ENCODE measurements around the gene SKOR1. TPM values are rescaled to one million over a fixed set of nuclear protein-coding genes. Genes with fewer than 3 reads are reported as not detected.

Gene SKOR1
- total and polyA plus RNA-seq, 2 of the 13 experiments (the other 11 are each of a cell fraction or from before 2014, with no cell fraction given) = 0.09 to 0.11 TPM

DNA sequence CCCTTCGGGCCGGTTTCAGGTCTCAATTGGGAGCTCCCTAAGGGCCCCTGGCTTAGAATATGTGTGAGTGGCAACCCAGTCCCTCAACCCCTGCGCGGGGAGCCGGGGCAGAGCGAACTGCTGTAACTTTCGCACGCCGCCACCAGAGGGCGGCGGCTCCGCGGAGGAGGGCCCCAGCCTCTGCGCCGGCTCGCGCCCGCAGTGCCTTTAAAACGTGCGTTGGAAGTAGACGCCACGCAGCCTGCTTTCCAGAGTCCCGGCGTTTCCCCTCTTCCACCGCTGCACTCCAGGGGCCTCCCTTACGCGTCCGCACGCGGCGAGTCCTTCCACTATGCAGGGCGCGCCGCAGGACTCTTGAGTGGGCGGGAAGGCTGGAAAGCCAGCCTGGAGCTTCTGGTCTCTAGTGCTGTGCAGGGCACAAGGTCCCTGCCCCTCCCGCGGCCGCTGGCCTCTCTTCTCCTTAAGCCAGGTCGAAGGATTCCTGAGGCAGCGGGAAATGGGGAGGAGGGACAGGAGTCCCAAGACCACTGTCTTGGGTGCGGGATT lies 38.2 kb downstream of the SKOR1 start (continued):
- TF ChIP-seq, protein P1, sequence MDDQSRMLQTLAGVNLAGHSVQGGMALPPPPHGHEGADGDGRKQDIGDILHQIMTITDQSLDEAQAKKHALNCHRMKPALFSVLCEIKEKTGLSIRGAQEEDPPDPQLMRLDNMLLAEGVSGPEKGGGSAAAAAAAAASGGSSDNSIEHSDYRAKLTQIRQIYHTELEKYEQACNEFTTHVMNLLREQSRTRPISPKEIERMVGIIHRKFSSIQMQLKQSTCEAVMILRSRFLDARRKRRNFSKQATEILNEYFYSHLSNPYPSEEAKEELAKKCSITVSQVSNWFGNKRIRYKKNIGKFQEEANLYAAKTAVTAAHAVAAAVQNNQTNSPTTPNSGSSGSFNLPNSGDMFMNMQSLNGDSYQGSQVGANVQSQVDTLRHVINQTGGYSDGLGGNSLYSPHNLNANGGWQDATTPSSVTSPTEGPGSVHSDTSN (CRISPR knock-in tag; IDR thresholded peaks at IDR 0.05; ENCODE audit: borderline replicate concordance) = no peak
- peak; percentile 76; the same call in 1 of the 2 replicates for TF ChIP-seq DMAP1 (CRISPR knock-in tag; IDR thresholded peaks at IDR 0.05)
- TF ChIP-seq MTF2 (CRISPR knock-in tag; IDR thresholded peaks at IDR 0.05; ENCODE audit: borderline replicate concordance) = peak; percentile 51; the same call in 1 of the 2 replicates
- TF ChIP-seq NFE2 (CRISPR knock-in tag; IDR thresholded peaks at IDR 0.05) = no peak
- TF ChIP-seq, protein P2, sequence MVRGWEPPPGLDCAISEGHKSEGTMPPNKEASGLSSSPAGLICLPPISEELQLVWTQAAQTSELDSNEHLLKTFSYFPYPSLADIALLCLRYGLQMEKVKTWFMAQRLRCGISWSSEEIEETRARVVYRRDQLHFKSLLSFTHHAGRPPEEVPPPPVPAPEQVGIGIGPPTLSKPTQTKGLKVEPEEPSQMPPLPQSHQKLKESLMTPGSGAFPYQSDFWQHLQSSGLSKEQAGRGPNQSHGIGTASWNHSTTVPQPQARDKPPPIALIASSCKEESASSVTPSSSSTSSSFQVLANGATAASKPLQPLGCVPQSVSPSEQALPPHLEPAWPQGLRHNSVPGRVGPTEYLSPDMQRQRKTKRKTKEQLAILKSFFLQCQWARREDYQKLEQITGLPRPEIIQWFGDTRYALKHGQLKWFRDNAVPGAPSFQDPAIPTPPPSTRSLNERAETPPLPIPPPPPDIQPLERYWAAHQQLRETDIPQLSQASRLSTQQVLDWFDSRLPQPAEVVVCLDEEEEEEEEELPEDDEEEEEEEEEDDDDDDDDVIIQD (CRISPR knock-in tag; IDR thresholded peaks at IDR 0.05; ENCODE audit: low read depth) = no peak
- TF ChIP-seq RBAK (CRISPR knock-in tag; IDR thresholded peaks at IDR 0.05) = no peak
- TF ChIP-seq, protein P3, sequence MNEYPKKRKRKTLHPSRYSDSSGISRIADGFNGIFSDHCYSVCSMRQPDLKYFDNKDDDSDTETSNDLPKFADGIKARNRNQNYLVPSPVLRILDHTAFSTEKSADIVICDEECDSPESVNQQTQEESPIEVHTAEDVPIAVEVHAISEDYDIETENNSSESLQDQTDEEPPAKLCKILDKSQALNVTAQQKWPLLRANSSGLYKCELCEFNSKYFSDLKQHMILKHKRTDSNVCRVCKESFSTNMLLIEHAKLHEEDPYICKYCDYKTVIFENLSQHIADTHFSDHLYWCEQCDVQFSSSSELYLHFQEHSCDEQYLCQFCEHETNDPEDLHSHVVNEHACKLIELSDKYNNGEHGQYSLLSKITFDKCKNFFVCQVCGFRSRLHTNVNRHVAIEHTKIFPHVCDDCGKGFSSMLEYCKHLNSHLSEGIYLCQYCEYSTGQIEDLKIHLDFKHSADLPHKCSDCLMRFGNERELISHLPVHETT (CRISPR knock-in tag; conservative IDR thresholded peaks at IDR 0.05) = no peak
- TF ChIP-seq, protein P4, sequence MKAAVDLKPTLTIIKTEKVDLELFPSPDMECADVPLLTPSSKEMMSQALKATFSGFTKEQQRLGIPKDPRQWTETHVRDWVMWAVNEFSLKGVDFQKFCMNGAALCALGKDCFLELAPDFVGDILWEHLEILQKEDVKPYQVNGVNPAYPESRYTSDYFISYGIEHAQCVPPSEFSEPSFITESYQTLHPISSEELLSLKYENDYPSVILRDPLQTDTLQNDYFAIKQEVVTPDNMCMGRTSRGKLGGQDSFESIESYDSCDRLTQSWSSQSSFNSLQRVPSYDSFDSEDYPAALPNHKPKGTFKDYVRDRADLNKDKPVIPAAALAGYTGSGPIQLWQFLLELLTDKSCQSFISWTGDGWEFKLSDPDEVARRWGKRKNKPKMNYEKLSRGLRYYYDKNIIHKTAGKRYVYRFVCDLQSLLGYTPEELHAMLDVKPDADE (CRISPR knock-in tag; IDR thresholded peaks at IDR 0.05) = no peak
- TF ChIP-seq, protein P5, sequence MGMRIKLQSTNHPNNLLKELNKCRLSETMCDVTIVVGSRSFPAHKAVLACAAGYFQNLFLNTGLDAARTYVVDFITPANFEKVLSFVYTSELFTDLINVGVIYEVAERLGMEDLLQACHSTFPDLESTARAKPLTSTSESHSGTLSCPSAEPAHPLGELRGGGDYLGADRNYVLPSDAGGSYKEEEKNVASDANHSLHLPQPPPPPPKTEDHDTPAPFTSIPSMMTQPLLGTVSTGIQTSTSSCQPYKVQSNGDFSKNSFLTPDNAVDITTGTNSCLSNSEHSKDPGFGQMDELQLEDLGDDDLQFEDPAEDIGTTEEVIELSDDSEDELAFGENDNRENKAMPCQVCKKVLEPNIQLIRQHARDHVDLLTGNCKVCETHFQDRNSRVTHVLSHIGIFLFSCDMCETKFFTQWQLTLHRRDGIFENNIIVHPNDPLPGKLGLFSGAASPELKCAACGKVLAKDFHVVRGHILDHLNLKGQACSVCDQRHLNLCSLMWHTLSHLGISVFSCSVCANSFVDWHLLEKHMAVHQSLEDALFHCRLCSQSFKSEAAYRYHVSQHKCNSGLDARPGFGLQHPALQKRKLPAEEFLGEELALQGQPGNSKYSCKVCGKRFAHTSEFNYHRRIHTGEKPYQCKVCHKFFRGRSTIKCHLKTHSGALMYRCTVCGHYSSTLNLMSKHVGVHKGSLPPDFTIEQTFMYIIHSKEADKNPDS (CRISPR knock-in tag; IDR thresholded peaks at IDR 0.05) = no peak
- TF ChIP-seq ZNF264 (CRISPR knock-in tag; IDR thresholded peaks at IDR 0.05) = 0 out of 2 replicates have a peak, but pooled peaks have one; percentile 46
- TF ChIP-seq, protein P6, sequence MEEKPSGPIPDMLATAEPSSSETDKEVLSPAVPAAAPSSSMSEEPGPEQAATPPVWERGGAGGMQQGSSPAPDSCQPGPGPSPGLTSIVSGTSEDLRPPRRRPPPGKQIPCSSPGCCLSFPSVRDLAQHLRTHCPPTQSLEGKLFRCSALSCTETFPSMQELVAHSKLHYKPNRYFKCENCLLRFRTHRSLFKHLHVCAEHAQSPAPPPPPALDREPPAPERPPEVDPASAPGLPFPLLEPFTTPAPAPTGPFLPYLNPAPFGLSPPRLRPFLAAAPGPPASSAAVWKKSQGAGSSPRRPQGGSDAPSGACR (CRISPR knock-in tag; IDR thresholded peaks at IDR 0.05) = peak; percentile 39; the same call in 1 of the 2 replicates
- no peak for TF ChIP-seq SOX13 (IDR thresholded peaks at IDR 0.05)
- peak in 1 of 2 experiments; percentile 60; a peak in 2 of 4 replicates for TF ChIP-seq SOX13 (CRISPR knock-in tag; conservative IDR thresholded peaks at IDR 0.05 in 1 of 2, IDR thresholded peaks at IDR 0.05 in 1 of 2)
- TF ChIP-seq CBX2 (IDR thresholded peaks at IDR 0.05; ENCODE audit: low read depth, low read length) = no peak
- TF ChIP-seq CBX2 (CRISPR knock-in tag; IDR thresholded peaks at IDR 0.05; ENCODE audit: low read depth) = no peak
- TF ChIP-seq ZFP1 (CRISPR knock-in tag; IDR thresholded peaks at IDR 0.05) = 0 out of 2 replicates have a peak, but pooled peaks have one; percentile 31
- TF ChIP-seq, protein P7, sequence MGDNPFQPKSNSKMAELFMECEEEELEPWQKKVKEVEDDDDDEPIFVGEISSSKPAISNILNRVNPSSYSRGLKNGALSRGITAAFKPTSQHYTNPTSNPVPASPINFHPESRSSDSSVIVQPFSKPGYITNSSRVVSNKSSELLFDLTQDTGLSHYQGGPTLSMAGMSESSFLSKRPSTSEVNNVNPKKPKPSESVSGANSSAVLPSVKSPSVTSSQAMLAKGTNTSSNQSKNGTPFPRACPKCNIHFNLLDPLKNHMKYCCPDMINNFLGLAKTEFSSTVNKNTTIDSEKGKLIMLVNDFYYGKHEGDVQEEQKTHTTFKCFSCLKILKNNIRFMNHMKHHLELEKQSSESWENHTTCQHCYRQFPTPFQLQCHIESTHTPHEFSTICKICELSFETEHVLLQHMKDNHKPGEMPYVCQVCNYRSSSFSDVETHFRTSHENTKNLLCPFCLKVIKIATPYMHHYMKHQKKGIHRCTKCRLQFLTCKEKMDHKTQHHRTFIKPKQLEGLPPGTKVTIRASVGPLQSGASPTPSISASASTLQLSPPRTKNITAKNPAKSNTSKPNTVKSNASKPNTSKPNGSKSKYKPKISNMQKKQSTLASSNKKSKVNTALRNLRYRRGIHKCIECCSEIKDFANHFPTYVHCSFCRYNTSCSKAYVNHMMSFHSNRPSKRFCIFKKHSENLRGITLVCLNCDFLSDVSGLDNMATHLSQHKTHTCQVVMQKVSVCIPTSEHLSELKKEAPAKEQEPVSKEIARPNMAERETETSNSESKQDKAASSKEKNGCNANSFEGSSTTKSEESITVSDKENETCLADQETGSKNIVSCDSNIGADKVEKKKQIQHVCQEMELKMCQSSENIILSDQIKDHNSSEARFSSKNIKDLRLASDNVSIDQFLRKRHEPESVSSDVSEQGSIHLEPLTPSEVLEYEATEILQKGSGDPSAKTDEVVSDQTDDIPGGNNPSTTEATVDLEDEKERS (CRISPR knock-in tag; IDR thresholded peaks at IDR 0.05) = no peak
- TF ChIP-seq RFXAP (CRISPR knock-in tag; IDR thresholded peaks at IDR 0.05; ENCODE audit: borderline replicate concordance) = peak; percentile 56; the same call in 1 of the 2 replicates
- TF ChIP-seq ZNF713 (CRISPR knock-in tag; IDR thresholded peaks at IDR 0.05) = no peak

Measured in HepG2 (cell line).